Stimulated activated CD4-positive, alpha-beta T cell treated with anti-CD3 and anti-CD28 coated beads, Interleukin-12 subunit alpha, Interleukin-12 subunit beta, amount 100 ng/mL, for 24 hours (primary cell): ENCODE data around the gene GLI3.

Experiments used
- DNase-seq, 2 experiments: peaks; one replicate each; pipeline ENCODE4 v3.0.0-alpha.2; 2020; ENCODE audit warnings: low read depth in 2 of 2

Gene GLI3

DNA sequence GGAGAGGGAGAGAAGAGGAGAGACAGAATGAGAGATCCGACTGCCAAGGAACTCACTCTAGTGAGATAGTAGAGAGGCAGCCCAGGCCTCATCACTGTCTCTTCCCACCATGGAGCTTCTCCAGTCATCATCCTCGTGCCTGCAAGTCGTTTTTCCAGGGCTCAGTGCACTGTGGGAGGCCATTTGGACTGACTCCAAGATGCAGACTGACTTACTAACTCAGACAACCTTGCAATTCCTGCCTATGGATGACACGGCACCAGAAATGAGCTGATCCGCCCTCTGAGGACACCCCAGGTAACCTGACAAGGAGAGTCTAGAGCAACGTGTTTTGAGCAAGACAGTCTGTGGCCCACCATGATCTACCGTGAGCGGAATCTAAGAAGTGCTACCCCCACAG, 154.9 kb downstream of the GLI3 start:
- no peak for DNase-seq

DNA sequence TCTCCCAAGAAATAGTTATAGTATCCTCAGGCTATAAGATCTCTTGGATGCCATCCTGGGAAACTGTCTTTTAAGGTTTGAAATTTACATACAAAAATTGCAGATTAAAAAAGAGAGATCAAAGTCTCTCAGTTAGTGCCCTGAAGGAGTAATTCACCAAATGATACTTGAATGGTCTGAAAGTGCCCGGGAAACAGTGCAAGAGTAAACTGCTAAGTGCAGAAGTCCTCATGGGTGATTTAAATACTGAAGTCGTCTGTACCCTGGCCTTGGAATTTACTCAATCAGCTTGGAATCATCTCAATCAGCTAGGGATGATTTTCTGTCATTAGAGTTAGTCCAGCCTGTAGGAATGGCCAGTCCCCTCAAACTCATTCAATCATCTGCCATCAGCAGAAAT, 155.3 kb downstream of the GLI3 start:
- DNase-seq = no peak

DNA sequence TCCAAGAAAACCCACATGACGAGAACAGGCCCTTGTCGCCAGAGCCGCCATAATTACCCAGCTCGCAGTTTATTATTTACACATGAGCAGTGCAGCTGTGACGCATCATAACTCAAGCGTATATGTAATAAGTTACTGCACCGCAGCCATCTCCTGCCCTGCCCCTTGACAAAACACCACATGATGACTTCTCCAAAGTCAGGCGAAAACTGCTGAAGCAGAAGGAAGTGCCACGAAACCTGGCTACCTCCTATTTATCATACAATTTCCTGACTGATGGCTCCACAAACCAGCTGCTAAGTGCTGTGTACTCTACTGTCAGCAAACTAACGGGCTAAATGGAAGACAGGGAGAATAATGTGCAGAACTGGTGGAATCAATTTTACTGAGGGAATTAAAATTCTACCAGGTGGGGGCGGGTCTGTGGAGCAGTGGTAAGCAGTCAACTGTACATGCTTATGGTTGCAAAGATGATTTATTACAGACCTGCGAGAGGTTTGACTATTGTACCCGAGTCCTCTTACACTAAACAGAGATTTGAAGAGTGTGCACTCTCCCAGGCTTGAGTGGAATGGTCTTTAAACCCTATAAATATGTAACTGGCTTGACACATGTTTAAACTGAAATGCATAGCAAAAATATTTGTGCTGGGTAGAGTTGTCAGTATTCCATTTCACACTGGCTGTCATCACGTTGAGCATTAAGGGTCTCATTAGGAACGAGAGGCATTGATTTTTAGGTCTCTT, 156.0 kb downstream of the GLI3 start:
- DNase-seq = no peak

DNA sequence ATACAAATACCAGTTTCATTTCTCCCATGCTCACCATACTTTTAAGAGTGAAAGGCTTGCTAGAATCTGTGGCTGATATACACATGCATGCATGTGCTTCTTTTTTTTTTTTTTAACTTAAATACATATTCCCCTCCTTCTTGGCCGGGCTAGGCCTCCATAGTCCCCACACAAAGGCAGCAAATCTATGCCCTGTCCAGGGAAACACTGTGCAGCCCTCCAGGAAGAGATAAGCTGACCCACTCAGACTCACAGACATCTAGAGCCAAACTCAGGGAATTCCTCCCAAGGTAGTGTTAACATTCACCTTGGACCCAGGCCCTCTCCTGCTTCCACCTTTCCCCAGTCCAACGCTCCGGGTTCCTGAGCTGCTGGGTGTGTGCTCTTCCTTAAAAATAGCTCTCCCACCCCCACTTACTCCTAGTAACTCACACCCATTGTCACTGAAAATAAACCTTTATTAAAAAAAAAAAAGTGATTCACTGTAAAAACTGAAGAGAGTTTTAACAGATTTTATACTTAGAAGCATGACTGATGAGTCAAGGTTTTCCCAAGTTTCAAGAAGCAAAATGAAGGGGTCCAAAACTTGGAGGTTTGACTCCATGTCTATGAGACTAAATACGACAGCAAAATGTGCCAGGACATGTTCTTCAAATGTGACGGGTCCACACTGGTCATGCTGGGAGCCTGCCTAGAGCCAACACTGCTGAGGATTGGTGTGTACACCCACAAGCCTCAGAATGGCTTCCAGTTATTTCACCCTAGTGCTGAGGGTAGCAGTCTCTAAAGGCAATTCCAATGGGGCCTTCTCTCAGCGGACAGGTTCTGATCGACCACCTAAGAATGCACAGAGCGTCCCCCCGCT, 159.5 kb downstream of the GLI3 start:
- DNase-seq = no peak

DNA sequence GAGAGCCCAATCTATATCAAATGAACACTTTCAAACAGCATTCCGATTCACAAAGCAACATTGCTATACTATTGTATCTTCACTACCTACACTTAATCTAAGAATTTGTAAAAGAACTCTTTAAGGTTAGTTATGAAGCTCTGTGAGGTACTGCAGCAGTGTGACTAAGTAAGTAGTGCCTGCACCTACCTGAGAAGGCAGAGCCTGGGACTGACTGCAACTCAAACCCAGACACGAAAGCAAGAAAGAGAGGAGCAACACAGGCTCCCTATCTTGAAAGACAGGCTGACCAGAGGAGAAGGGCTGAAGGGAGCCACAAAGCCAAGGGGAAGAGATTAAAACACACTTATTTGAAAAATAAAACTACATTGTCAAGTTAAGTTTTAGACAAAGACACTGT, 160.1 kb downstream of the GLI3 start:
- no peak for DNase-seq

DNA sequence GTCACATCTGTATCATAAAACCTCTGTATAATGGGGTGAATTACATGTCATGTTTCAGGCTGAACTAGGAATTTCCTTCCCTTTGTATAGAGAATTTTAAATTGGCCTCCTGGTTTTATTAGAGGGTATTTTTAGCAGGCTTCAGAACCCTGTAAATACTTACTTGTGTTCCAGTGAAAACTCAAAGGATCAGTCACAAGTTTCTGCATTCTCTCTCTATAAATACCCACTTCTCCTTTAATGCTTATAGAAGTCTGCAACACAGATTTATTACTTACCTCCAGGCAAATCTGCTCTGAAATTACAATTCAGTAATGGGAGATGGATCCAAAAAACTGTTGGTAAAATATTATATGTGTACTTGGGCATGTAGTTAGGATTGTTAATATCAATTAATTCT, 161.6 kb downstream of the GLI3 start:
- DNase-seq = no peak

DNA sequence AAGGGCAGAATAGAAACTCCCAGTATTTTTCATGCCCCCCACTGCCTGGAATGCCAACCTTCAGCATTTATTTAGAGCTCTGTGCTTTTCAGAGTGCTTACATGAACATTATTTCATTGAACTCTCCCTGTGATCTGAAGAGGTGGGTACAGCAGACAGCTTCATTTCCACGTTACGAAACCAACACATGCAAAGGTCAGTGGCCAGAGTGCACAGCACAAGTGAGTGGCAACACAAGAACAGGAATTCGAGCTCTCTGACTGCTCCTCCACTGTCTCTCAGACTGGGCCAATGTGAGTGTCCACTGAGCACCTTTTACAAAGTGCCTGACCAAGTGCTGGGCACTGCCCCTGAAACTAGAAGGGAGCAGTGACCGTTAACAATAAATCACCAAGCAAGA, 162.9 kb downstream of the GLI3 start:
- no peak for DNase-seq

DNA sequence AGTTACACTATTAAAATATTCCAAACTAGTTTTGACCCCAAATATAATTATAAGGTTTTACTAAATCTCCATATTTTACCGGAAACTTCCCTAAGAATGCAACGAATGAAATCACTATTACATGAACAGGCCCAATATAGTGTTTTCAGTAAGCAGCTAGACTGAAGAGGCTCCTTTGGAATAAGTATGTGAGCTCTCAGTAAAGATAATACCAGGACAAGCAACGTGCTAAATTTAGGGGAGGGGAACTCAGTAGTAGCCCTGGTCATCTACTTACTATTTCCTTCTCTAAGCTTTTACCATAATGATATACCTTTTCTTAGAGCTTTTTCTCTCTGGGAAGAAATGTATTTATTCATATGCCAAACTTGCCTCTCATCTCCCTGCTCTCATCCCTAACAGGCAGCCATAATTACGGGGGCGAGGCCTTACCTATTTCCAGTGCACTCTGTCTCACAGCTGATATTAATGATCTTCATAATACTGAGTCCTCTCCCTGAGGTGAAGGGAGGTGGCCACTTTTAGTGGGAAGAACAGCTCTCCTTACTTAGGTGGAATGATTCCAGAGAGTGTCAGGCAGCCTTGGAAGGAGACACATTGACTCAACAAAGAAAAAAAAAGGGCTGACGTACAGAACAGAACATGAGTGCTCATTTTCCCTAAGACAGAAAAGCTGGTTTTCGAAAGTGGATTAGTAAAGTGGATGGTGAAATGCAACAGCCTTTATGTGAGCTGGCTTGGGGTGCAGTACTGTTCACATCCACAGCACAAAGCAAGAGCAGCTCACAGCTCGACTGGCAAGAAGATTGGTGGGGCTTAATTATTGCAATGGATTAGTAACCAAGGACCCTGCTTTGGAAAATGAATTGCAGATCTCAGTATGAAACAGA, 165.4 kb downstream of the GLI3 start:
- no peak for DNase-seq

DNA sequence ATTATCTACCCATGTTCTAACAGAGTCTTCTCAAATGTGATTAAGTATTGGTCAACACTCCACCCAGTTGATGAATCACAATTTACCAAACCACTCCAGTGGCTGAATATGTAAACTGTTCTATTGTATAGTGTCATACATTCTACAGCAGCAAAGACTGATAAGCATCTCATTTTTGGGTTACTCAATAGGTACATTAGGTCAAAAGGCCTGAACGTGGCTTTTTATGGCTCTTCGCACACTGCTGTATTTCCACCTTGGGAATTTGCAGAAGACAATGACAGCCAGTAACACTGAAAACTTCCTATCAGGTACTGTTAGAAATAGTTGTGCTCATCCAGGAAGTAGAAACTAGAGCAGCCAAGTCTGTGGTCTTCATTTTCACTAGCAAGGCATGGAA, 166.9 kb downstream of the GLI3 start:
- no peak for DNase-seq

DNA sequence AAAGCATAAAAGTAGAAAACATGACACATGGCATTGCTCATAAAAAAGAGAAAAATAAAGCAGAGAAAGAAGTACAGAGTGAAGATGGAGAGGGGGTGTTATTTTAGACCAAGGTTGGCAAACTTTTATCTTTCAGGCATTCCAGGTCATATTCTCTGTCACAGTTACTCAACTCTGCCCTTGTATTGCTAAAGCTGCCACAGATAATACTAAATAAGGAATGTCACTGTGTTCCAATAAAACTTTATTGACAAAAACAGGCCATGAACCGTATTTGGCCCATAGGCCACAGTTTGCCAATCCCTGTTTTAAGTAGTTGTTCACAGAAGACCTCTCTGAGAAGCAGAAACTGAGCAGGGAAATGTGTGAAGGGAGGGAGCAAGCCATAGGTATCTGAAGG, 167.4 kb downstream of the GLI3 start:
- DNase-seq = no peak

DNA sequence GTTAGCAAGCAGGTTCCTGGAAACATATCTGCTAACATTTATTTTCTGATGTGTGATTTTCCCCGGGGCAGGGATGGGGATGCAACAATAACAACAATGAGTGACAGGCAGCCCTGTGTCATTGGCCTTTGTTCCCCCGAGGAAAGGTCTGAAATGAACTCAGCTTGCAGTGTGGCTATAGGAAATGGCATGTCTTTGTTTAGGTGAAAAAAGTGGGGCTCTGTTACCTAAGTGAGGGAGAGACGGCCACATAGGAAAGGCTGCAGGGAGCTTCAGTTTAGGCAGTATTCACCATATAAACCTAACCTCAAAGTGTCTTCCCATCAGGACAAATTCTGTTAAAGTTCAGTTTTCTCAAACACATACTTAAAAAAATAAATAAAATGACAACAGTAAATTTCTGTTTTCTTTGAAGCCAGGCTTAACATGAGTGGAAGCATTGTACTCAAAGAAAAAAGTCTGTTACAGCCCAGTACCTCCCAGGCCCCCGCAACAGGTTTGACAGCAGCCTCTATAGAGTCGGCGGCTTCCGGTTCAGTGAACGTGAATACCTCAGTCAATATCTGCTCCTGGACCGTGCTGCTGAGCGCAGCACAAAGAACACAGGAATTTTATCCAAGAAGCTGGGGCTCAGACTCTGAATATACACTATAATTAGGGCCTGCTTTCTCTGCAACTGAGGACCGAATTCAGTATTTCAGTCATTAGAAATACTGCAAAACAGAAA, 168.3 kb downstream of the GLI3 start:
- no peak for DNase-seq

DNA sequence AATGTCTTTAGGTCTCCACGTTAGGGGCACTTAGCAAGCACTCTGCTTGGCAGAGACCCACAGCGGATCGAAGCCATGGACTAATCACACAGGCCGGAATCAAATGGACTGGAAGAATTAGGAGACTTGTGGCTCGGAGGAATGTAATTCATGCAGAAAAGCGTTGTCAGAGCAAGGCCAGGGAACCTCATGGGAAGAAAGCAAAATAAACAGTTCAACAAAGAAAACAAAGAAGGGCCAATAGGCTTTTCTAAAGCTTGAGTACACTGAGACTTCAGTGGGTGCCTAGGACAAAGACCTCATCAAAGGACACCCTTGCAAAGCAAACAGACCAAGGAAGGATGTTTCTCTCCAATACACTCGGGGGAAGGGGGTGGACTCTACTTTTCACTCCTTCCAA, 171.1 kb downstream of the GLI3 start:
- DNase-seq = no peak

DNA sequence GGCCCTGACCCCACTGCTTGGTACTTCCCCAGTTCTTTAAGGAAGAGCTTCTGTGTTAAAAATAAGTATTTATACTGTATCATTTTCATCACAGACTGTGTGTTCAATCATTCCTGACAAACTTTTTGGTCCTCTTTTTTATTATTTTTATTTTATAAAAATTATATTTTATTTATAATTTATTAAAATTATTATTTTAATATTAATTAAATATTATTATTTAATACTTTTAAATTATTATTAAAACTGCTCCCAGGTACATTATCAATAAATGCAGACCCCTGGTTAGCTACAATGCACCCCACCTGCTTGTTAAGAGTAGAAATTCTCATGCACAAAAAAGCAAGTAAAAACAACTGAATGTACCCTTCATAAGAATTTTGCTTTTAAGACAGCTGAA, 172.0 kb downstream of the GLI3 start:
- no peak for DNase-seq

DNA sequence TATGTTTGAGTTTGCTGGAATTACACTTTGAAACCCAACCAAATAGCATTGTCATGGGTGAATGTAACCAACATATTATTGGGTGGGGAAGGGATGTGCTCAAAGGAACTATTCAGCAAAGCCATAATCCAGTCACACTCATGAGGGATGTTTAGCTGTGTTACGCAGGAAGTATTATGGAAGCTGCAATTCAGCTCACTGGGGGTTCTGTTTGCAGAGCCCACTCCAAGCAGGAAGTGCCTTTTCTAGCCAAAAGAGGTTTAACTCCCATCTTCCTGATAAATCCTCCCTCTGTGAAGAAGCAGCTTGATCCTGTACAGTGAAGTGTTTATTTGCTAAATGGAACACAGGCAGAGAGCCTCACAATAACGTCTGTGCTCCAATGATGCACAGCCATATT, 172.5 kb downstream of the GLI3 start:
- DNase-seq = no peak

DNA sequence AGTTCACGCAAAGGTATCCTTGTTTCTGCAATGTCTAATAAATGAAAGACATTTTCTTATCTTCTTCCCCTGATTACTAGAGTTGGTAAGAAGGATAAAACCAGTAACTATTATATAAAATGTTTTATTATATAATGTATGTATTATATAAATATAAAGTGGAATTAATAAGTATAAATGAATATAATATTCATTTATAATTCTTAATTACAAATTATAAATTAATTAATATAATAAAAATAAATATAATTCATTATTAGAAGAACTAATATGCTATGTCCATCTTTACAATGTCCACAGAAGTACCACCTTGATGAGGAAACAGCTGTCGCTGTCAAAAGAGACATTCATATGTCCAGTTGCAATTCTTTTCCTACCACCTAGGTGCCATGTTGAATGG, 177.7 kb downstream of the GLI3 start:
- no peak for DNase-seq

DNA sequence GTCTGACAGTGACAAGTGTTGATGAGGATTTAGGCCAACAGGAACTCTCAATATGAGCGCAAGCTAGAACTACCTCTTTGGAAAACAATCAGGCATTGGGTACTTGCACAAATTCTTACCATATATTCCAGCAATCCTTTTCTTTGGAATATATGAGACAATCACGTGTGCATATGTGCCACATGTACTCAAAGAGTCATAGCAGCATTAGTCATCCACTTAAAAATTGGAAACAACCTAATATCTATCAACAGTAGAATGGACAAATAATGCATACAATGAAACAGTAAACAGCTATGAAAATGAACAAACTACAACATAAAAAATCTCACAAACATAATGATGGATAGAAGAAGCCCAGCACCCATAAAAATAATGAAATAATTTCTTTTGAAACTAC, 179.7 kb downstream of the GLI3 start:
- DNase-seq = no peak

DNA sequence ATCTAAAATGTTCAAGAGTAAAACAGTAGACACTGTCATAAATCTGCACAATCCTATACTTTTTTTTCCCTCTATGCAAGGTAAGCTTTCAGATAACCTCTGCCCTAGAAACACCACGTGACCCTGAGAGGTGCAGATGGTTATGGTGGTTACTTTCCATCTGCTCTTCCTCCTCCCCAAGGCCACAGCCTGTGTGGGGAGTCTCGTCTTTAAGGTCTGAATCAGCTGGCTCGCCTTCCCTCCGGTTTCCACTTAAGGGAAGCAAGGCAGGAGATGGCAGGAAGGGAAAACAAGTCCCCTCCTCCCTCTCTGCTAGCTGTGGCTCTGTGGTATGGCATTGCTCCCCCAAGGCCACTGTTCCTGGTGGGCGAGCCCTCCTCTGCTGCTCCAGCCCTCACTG, 181.8 kb downstream of the GLI3 start:
- no peak for DNase-seq

DNA sequence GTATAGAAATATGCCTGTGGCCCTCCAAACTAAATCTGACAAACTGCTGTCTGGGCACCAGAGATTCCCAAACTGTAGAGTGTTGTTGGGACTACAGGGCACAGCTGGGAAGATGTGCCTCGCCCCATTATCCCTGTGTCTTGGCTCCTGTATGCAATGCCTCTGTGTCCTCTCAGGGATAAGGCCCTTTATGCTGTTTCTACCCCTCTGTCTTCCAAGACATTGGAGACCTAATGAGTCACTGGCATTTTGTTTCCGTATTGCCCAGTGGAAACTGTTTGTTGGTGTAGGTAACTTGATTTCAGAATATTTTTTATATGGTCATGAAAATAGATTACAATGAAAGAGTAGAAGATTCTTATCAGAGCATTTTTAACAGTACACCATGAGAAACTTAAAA, 183.2 kb downstream of the GLI3 start:
- DNase-seq = no peak

DNA sequence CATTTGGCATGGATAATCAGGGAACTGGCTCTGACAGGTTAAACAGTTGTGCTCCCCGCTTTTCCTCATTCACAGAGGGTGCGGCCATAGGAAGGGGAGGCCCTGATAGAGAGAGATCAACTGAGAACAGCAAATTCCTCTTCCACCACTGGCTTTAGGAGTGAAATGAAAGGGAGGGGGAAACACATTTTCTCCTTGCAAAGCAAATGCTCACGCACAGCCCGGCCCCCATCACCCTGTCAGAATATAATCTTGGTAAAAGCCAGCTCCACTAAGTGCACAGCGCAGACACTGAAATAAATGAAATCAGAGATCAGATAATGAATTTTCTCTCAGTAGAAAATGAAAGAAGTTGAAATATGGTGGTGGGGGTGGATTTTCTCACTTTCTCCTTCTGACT, 187.2 kb downstream of the GLI3 start:
- DNase-seq = no peak

DNA sequence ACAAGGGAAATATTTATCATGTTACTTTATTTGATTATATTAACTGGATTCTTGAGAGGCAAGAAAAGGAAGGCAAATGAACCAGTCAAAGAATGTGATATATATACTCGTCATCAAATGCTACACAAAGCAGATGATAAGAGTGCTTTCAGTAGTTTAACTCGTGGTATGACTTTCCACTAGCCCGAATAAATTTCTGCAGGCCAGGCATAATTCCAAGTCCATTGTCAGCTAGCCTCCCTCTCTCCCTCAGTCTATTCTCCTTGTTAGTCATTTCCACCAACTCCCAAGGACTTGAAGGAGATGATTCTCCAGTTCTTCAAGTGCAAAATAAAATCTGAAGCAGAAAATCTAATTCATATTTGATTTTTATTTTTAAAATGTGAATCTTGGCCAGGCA, 190.5 kb downstream of the GLI3 start:
- no peak for DNase-seq

DNA sequence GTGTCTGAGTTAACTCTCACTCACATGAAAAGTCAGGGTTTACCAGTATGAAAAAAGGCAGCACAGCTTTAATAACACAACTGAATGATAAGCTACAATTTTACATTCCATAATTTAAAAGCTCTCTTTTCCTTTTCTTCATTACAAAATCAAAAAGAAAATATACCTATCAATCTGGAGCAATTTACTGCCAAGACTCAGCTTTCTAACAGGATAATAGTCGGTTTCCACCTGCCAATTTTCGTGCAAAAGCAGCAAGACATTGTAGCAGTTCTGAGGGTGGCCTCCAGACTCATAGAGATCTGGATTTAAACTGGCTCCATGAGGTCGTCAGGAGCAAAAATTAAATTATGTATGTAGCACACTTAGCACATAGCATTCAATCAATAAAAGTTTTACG, 191.0 kb downstream of the GLI3 start:
- DNase-seq = no peak

DNA sequence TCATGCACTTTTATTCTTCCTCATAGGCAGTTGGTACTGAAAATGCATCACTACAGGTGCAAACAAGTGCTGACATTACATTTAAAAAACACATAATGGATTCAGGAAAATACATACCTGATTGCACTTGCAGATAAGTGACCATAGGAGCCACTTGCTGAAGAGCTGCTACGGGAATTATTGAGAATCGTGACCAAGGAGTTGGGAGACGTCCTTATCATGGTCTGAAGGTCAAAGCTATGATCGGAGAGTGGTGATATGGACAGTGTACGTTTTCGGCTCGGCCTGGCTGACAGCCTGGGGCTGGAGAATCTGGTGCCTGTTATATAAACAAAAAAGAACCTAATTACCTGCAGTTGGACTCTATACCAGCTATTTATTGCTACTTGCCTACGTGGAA, 197.1 kb downstream of the GLI3 start:
- no peak for DNase-seq
